Stimulated activated CD8-positive, alpha-beta memory T cell treated with anti-CD3 and anti-CD28 coated beads, Interleukin-2, amount 100 ng/mL, for 48 hours (primary cell): ENCODE results near the gene DNAH10.

Source experiments
- DNase-seq, 2 donors: peaks; one replicate each; pipeline ENCODE4 v3.0.0-alpha.2; 2020; ENCODE audit warnings: low read depth in 2 of 2

DNAH10 gene

GRCh38 chr12:123840765-123841425, 78.8 kb downstream of the DNAH10 start:
- no peak for DNase-seq

GRCh38 chr12:123843912-123844748, 82.0 kb downstream of the DNAH10 start:
- DNase-seq = no peak

- DNase-seq = no peak
Observed at GRCh38 chr12:123845881-123846280, 83.8 kb downstream of the DNAH10 start.

- no peak for DNase-seq
Observed at GRCh38 chr12:123846340-123846739, 84.2 kb downstream of the DNAH10 start.

- DNase-seq = no peak
Observed at GRCh38 chr12:123847019-123847418, 84.9 kb downstream of the DNAH10 start.

DNA sequence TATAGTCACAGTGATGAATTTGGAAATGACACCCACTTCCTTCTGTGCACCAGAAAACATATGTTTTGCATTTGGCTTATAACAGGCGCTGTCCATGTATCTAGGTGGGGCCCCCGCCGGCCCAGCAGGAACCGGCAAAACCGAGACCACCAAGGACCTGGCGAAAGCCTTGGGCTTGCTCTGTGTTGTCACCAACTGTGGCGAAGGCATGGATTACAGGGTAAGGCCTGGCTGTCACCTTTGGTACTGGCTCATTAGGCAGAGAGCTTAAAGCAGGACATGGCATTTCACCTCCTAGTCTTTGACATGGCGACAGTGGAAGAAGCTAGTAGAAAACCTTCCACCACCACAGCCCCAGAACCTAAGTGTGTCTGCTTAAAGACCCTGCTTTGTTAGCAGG, 85.8 kb downstream of the DNAH10 start:
- no peak for DNase-seq

GRCh38 chr12:123849517-123849916, 87.4 kb downstream of the DNAH10 start:
- no peak for DNase-seq

DNA sequence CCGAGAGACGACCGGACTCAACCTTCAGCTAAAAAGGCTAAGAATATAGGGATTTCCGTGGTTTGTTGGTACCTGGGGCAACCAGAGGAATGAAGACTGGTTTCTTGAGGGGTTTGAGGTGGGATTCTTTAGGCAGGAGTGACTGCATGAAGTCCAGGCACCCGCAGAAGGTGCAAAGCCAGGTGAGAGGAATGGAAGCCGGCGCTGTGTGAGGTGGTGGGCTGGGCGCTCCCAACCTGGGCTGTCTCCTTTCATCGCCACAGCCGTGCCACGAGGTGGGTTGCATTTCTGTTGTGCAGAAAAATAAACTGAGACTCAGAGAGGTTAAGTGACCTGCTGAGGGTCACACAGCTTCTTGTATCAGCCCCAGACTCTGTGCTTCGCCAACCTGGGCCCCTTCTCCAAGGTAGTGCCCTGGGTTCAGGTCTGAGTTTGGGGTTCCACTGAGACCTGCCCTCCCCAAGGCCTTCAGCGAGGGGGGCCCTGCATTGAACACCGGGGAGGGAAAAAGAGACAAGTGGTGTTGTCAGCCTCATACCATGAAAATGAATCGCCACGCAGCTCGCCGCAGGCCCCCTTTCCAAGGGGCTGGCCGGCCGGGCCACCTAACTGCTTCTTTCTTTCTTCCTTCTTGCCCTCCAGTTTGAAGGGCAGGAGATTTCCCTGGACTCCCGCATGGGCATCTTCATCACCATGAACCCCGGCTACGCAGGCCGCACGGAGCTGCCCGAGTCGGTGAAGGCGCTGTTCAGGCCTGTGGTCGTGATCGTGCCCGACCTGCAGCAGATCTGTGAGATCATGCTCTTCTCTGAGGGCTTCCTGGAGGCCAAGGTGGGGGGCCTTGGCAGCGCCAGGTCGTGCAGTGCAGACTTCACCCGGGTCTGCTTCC, 88.4 kb downstream of the DNAH10 start:
- no peak for DNase-seq

DNA sequence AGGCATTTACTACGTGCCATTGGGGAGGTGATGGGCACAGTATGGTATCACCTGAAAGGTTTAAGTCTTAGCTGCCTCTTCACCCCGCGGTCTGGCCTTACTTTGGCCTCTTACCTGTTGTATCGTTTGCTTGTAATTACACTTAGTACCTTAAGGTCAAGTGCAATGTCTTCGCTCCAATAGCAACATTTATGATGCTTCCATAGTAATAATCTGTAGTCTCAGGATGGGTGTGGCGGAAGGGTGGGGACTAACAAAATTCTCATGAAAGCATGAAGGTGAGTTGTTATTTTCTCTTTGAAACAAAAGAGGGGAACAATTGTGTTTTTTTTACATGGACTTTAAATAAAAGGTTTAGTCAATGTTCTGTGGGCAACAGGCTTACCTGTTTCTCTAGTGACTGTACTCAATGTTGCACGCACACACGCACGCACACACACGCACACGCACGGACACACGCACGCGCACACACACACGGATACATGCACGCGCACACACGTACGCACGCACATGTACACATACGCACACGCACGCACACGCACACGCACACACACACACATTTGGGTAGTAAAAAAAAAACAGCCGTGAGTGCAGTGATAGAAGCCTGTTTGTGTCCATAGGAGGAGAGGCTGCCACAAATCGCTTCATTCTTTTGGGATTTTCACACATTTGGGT, 91.4 kb downstream of the DNAH10 start:
- no peak for DNase-seq

DNA sequence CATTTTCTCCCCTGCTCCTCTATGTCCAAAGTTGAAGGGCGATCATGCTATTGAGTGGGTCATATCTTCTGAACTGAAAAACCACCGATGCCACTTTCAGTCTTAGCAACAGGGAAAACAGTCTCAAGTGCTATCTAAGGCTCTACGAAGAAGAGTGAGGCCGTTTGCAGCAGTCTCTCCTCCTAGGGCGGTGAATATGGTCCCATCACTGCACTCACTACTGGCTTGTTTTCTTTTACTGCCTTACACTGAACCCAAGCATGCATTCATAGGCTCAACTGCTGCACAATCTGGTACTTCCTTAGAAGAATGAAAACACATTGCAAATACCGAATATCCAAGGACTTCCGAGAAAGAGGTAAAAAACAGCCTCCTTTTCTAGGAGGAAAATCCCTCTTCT, 92.1 kb downstream of the DNAH10 start:
- DNase-seq = no peak

DNA sequence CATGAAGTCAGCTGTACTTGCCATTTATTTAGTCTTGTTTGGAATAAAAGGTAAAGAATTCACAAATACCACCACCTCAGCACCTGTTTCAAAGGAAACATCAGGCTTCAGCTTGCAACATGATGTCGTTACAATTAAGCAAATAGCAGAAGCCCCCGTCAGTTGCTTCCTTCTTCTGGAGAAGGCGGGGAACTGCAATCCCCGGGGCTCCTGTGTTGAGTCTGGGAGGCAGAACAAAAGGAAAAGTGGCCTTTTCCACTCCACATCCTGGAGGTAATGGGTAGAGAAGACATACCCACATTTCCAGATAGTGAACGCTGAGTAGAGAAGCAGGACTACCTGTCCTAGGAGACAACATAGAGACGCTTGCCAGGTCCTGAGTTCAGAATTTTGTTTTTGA, 92.8 kb downstream of the DNAH10 start:
- no peak for DNase-seq

DNA sequence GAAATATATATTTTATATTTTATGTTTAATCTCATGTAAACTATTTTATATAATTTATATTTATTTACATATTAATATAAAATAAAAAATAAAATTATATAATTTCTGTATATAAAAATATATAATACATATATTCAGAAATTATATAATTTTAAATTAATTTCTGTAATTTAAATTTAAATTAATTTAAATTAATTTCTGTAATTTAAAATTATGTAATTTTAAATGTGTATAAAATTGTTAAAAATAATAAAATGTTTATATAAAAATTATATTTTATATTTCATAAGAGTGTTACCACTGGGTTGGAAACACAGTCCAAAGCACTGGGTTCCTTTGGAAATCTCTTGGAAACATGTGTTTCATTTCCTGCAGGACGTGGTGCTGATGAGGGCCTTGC, 94.6 kb downstream of the DNAH10 start:
- DNase-seq = no peak

- no peak for DNase-seq
Observed at GRCh38 chr12:123858176-123858575, 96.1 kb downstream of the DNAH10 start.

GRCh38 chr12:123859035-123859434, 96.9 kb downstream of the DNAH10 start:
- DNase-seq = no peak

- no peak for DNase-seq
Observed at GRCh38 chr12:123860377-123860776, 98.3 kb downstream of the DNAH10 start.

DNA sequence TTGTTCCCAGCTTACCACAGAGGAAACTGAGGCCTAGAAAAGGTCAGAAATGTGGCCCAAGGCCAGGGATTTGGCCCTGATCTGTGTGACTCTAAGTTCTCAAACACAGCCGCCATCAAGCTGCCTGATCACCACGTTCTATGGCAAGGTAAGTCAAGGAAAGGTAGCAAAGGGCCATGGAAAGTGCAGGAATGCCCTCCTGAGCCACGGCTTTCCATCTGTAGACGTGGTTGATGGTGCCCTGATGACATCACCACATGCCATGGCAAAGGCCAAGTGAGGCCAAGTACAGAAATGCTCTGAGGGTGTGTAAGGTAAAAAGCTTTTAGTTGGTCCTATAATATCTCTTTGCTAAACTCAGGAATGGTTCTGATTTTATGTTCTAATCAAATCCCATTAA, 99.3 kb downstream of the DNAH10 start:
- no peak for DNase-seq

- DNase-seq = no peak
Observed at GRCh38 chr12:123867141-123867540, 105.0 kb downstream of the DNAH10 start.

GRCh38 chr12:123868791-123869190, 106.7 kb downstream of the DNAH10 start:
- DNase-seq = no peak

- no peak for DNase-seq
Observed at GRCh38 chr12:123873793-123874192, 111.7 kb downstream of the DNAH10 start.

DNA sequence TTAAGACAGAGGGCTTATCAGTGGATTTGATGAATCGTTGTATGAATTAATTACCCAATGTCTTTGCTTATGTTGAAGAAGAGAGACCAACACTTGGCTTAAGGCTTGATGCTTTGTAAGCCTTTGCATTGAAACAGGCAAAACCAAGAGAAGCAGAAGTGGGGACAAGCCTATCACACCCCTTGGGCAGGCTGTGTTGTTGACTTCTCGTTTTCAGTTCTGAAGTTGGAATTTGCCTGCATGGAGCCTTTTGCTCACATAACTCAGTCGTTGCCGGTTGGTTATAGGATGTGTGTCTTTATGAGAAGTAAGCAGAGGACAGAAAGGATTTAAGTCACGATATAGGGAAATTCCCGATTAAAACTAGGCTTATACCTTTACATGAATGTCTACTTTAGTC, 115.9 kb downstream of the DNAH10 start:
- no peak for DNase-seq

DNA sequence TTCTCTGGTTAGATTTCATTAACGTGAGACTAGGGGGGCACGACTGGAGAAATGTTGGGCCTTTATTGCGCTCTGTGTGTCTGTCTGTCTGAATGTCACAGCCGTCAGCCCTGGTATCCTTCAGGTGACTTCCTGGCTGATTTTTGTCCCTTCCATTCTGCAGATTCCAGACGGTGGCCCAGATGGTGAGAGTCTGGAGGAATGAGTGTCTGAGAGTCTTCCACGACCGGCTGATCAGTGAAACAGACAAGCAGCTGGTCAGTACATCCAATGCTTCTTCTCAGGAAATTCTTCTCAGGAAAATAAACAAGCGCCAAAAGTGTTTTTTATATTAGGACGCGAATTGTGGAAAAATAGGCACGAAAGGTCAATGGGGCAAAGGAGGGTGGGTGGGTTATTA, 117.0 kb downstream of the DNAH10 start:
- DNase-seq = no peak

GRCh38 chr12:123879691-123880090, 117.6 kb downstream of the DNAH10 start:
- no peak for DNase-seq
